IMR-90 (cell line): ENCODE results near the gene ITGA6. TPM values are rescaled to one million over a fixed set of nuclear protein-coding genes. Genes with fewer than 3 reads are reported as not detected.

Source experiments
- ATAC-seq: fragments of 200-7000 bp; cut with Tn5 transposase; 2 replicates; pipeline ENCODE4 v1.9.1; 2020; ENCODE audit warnings: low read depth, mild to moderate bottlenecking, moderate library complexity
- BruUV-seq: library from RNA; stranded (reverse); fragments of 400-500 nt; replicated peaks from 2 replicates; lab custom pipeline; 2021; lab: Mats Ljungman, UMichigan
- CTCF ChIA-PET: fragments of 300-600 bp; formaldehyde crosslinking; extraction: SDS; loops from one replicate; lab custom pipeline; 2021; ENCODE audit warnings: antibody characterized with exemption; lab: Yijun Ruan, JAX
- POLR2A ChIA-PET: fragments of 300-600 bp; sonication (Branson Sonifier 250); formaldehyde crosslinking; loops from one replicate; lab custom pipeline; 2022; ENCODE audit warnings: antibody characterized with exemption; ENCODE audit not compliant: unreplicated experiment; lab: Charles Lee
- DNase-seq: peaks from one replicate; pipeline ENCODE4 v3.0.0; 2013
- H2AFZ ChIP-seq: replicated peaks from 2 replicates; pipeline ENCODE3; 2013; ENCODE audit warnings: low read length, mild to moderate bottlenecking; ENCODE audit not compliant: poor library complexity
- H2AK5ac ChIP-seq: 2 replicates; pipeline ENCODE4 v1.6.1; 2013; ENCODE audit warnings: low read depth, low read length, inconsistent platforms
- H2AK9ac ChIP-seq: replicated peaks from 2 replicates; pipeline ENCODE3; 2013; ENCODE audit warnings: mild to moderate bottlenecking, low read depth, low read length, moderate library complexity; ENCODE audit not compliant: poor library complexity
- H2BK120ac ChIP-seq: 2 replicates; pipeline ENCODE4 v1.6.1; 2013; ENCODE audit warnings: low read depth, low read length, inconsistent platforms
- H2BK15ac ChIP-seq: 3 replicates; pipeline ENCODE4 v1.6.1; 2013; ENCODE audit warnings: low read depth, low read length, inconsistent platforms
- H2BK20ac ChIP-seq: 2 replicates; pipeline ENCODE4 v1.6.1; 2013; ENCODE audit warnings: low read depth, mild to moderate bottlenecking, inconsistent platforms, low read length, moderate library complexity
- H2BK5ac ChIP-seq: 2 replicates; pipeline ENCODE4 v1.6.1; 2013; ENCODE audit warnings: mild to moderate bottlenecking, low read depth, low read length, inconsistent platforms; ENCODE audit not compliant: poor library complexity, severe bottlenecking
- H3K14ac ChIP-seq: replicated peaks from 2 replicates; pipeline ENCODE4 v1.6.1; 2013; ENCODE audit warnings: low read depth, low read length, inconsistent platforms
- H3K18ac ChIP-seq: 2 replicates; pipeline ENCODE4 v1.6.1; 2013; ENCODE audit warnings: low read depth, low read length, control low read depth
- H3K23ac ChIP-seq: 2 replicates; pipeline ENCODE4 v1.6.1; 2013; ENCODE audit warnings: low read depth, low read length, inconsistent platforms
- H3K27ac ChIP-seq: 2 replicates; pipeline ENCODE4 v1.5.1; 2013; ENCODE audit warnings: mild to moderate bottlenecking, control low read depth, low read length; ENCODE audit not compliant: insufficient read depth
- H3K27me3 ChIP-seq: 2 replicates; pipeline ENCODE4 v1.6.1; 2013; ENCODE audit warnings: low read length; ENCODE audit not compliant: control insufficient read depth, insufficient read depth
- H3K36me3 ChIP-seq: 2 replicates; pipeline ENCODE4 v1.6.1; 2013; ENCODE audit warnings: low read length, mixed read lengths; ENCODE audit not compliant: control insufficient read depth, insufficient read depth
- H3K4ac ChIP-seq: 2 replicates; pipeline ENCODE4 v1.6.1; 2013; ENCODE audit warnings: low read depth, low read length, inconsistent platforms
- H3K4me1 ChIP-seq: 2 replicates; pipeline ENCODE4 v1.6.1; 2013; ENCODE audit warnings: low read length, mixed read lengths; ENCODE audit not compliant: control insufficient read depth, insufficient read depth
- H3K4me2 ChIP-seq: 2 replicates; pipeline ENCODE4 v1.6.1; 2013; ENCODE audit warnings: low read depth, mild to moderate bottlenecking, control low read depth, low read length, moderate library complexity
- H3K4me3 ChIP-seq: 2 replicates; pipeline ENCODE4 v1.5.1; 2013; ENCODE audit warnings: low read depth, mild to moderate bottlenecking, control low read depth, low read length, moderate library complexity; ENCODE audit not compliant: insufficient read depth
- H3K56ac ChIP-seq: 2 replicates; pipeline ENCODE4 v1.6.1; 2013; ENCODE audit warnings: low read length, inconsistent platforms; ENCODE audit not compliant: insufficient read depth; ENCODE audit errors: extremely low read depth
- H3K79me1 ChIP-seq, 2 experiments: 2 replicates each; pipeline ENCODE4 v1.6.1; 2013; ENCODE audit warnings: low read length in 2 of 2, inconsistent platforms in 1 of 2, low read depth in 1 of 2
- H3K9ac ChIP-seq: 2 replicates; pipeline ENCODE4 v1.6.1; 2013; ENCODE audit warnings: low read depth, low read length, control low read depth
- H3K9me1 ChIP-seq: 2 replicates; pipeline ENCODE4 v1.6.1; 2013; ENCODE audit warnings: low read length, inconsistent platforms; ENCODE audit not compliant: insufficient read depth
- H3K9me3 ChIP-seq: 2 replicates; pipeline ENCODE4 v1.6.1; 2013; ENCODE audit warnings: low read length; ENCODE audit not compliant: control insufficient read depth, insufficient read depth
- H4K20me1 ChIP-seq: 2 replicates; pipeline ENCODE4 v1.6.1; 2013; ENCODE audit warnings: low read length, inconsistent platforms; ENCODE audit not compliant: insufficient read depth
- H4K5ac ChIP-seq: 2 replicates; pipeline ENCODE4 v1.6.1; 2013; ENCODE audit warnings: mild to moderate bottlenecking, low read depth, low read length, control low read depth
- H4K8ac ChIP-seq, 2 experiments: 2 replicates each; pipeline ENCODE4 v1.6.1; 2013; ENCODE audit warnings: low read depth in 2 of 2, low read length in 2 of 2, control low read depth in 1 of 2, inconsistent platforms in 1 of 2
- H4K91ac ChIP-seq: 2 replicates; pipeline ENCODE4 v1.6.1; 2013; ENCODE audit warnings: low read depth, low read length, inconsistent platforms; ENCODE audit not compliant: insufficient read depth
- CEBPB ChIP-seq: IDR thresholded peaks from 2 replicates; pipeline ENCODE4 v1.6.1; 2012; ENCODE audit warnings: low read depth, low read length, improper control_type of control experiment
- CHD1 ChIP-seq: IDR thresholded peaks from 2 replicates; pipeline ENCODE4 v1.6.1; 2012; ENCODE audit warnings: low read depth, low read length, improper control_type of control experiment
- FOS ChIP-seq: fragments of 150-350 bp; IDR thresholded peaks from 2 replicates; pipeline ENCODE4 v1.6.1; 2016; ENCODE audit warnings: low read depth, low read length
- MAFK ChIP-seq: IDR thresholded peaks from 2 replicates; pipeline ENCODE4 v1.6.1; 2012; ENCODE audit warnings: low read depth, low read length, improper control_type of control experiment
- MAZ ChIP-seq: IDR thresholded peaks from 2 replicates; pipeline ENCODE4 v1.6.1; 2012; ENCODE audit warnings: low read depth, mild to moderate bottlenecking, low read length, improper control_type of control experiment, moderate library complexity, borderline replicate concordance
- MXI1 ChIP-seq: IDR thresholded peaks from 2 replicates; pipeline ENCODE4 v1.6.1; 2012; ENCODE audit warnings: low read depth, mild to moderate bottlenecking, low read length, moderate library complexity, borderline replicate concordance
- POLR2A ChIP-seq: IDR thresholded peaks from 2 replicates; pipeline ENCODE4 v1.6.1; 2012; ENCODE audit warnings: mild to moderate bottlenecking, low read depth, low read length
- RAD21 ChIP-seq: IDR thresholded peaks from 2 replicates; pipeline ENCODE4 v1.6.1; 2012; ENCODE audit warnings: low read length, improper control_type of control experiment
- RCOR1 ChIP-seq: IDR thresholded peaks from 2 replicates; pipeline ENCODE4 v1.6.1; 2012; ENCODE audit warnings: mild to moderate bottlenecking, low read length, improper control_type of control experiment; ENCODE audit not compliant: insufficient replicate concordance
- RFX5 ChIP-seq: IDR thresholded peaks from 2 replicates; pipeline ENCODE4 v1.8.0; 2012; ENCODE audit warnings: low read depth, mild to moderate bottlenecking, low read length, moderate library complexity
- SMC3 ChIP-seq: fragments of 150-350 bp; IDR thresholded peaks from 2 replicates; pipeline ENCODE4 v1.6.1; 2016; ENCODE audit warnings: low read depth, mild to moderate bottlenecking, antibody characterized with exemption, low read length, moderate library complexity
- WGBS, 2 experiments: methylation state at CpG; one replicate each; pipeline versions ENCODE4 v1.1.5 to v1.1.7; 2013; ENCODE audit warnings: missing lambda C conversion rate in 2 of 2; ENCODE audit not compliant: insufficient read length in 1 of 2; ENCODE audit errors: extremely low coverage in 2 of 2; 5-methylcytosine and 5-hydroxymethylcytosine counted together
- dilution Hi-C: fragments of 300-500 bp; cut with HindIII; formaldehyde crosslinking; loops from one replicate; pipeline ENCODE4 v1.14.3; 2018; ENCODE audit warnings: low sequenced_read_pairs; ENCODE audit not compliant: unreplicated experiment
- in situ Hi-C: fragments of 300-500 bp; cut with MboI; formaldehyde crosslinking; loops from 3 replicates; pipeline ENCODE4 v1.14.3; 2019; ENCODE audit warnings: low sequenced_read_pairs, inconsistent platforms, mixed read lengths
- intact Hi-C: fragments of 100-400 bp; cut with micrococcal nuclease; formaldehyde crosslinking; loops from 2 replicates; pipeline ENCODE4 v1.10.0; 2022
- polyA plus RNA-seq, 3 experiments: library from polyadenylated mRNA; depleted of rRNA; stranded (reverse); fragments of >200 nt; gene quantifications; 2 replicates each; pipeline ENCODE4 v1.2.3, GENCODE V29; 2012; ENCODE audit warnings: low replicate concordance in 1 of 3
- total RNA-seq: library from RNA; depleted of rRNA; stranded (reverse); fragments of >200 nt; gene quantifications from 2 replicates; pipeline ENCODE4 v1.2.3, GENCODE V29; 2012
- TF ChIP-seq, protein P1 (sequence below): fragments of 150-350 bp; IDR thresholded peaks from 2 replicates; pipeline ENCODE4 v1.6.1; 2016; ENCODE audit warnings: low read depth, mild to moderate bottlenecking, low read length, moderate library complexity, borderline replicate concordance
- TF ChIP-seq, protein P2 (sequence below): fragments of 150-350 bp; IDR thresholded peaks from 2 replicates; pipeline ENCODE4 v1.6.1; 2017; ENCODE audit warnings: mild to moderate bottlenecking, antibody characterized with exemption, low read length, low read depth
- TF ChIP-seq, protein P3 (sequence below): conservative IDR thresholded peaks from 2 replicates; pipeline ENCODE4 v1.5.1; 2012; ENCODE audit warnings: mild to moderate bottlenecking, low read depth, low read length, improper control_type of control experiment

ITGA6 gene
- total and polyA plus RNA-seq, 2 of the 4 experiments (the other 2 are of a cell fraction), result 12.5 to 43.9 TPM

DNA sequence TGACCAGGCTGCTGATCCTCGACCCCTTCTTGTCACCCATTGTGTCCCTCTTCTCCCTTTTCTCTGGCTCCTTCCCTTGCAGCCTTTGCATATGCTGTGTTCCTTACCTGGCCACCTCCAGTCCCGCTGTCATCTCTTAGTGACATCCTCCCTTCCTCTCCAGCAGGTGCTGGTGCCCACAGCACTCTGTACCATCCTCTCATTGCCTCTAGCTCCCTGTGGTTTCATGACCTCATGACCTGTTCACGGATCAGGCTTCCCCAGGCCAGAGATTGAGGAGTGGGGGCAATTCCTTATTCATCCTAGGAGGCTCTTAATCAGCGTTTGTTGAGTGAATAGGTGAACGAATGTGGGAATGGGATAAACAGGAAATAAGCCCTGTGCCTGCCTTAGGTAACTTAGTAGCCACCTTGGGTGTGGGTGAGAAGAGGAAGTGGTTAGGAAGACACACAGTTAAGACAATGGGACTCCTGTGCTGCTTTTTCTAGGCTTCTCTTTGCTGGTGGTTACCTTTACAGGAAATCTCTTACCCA is 35.5 kb downstream of the ITGA6 start:
- H3K9me1 ChIP-seq, result peaks cover 5% of the 10 kb centered on the region; the same call in 1 of the 2 replicates
- H3K9ac ChIP-seq, result no peak overlapping the region
- ChIA-PET CTCF (interaction anchor here (1.3 to 3.3 kb wide), 7 partner anchors 21 to 291 kb away, joined by 4 to 22 read pairs (median 8); no protein-coding TSS in a partner anchor), POLR2A (no interaction called here)
- no peak overlapping the region for H4K91ac ChIP-seq
- peaks cover 6% of the 10 kb centered on the region for H3K4me1 ChIP-seq
- H3K27me3 ChIP-seq, result no peaks in the 10 kb centered on the region
- no peak overlapping the region for H3K27ac ChIP-seq
- intact Hi-C loops (loop anchor here (5.0 to 10.0 kb wide), 2 partner anchors 126 to 1488 kb away; no protein-coding TSS in a partner anchor), in situ Hi-C loops (loop anchor here (5.0 to 25.0 kb wide), 4 partner anchors 291 to 888 kb away; no protein-coding TSS in a partner anchor), dilution Hi-C loops (no loop called here)
- WGBS, 2 experiments, result 92% methylated on average over 4 of the region's 5 CpGs; no CpG with 5 or more reads in 1 of the 2 experiments
- no peak overlapping the region for H4K5ac ChIP-seq
- H3K56ac ChIP-seq, result no peak overlapping the region
- peaks cover 22 to 39% of the 10 kb centered on the region in 2 experiments; a peak in 3 of 4 replicates for H3K79me1 ChIP-seq
- H2BK15ac ChIP-seq, result peak overlapping the region; percentile 21; the same call in 1 of the 3 replicates
- H4K20me1 ChIP-seq, result no peaks in the 10 kb centered on the region
- H3K4ac ChIP-seq, result peak overlapping the region; percentile 30
- H2BK5ac ChIP-seq, result no peak overlapping the region
- H3K18ac ChIP-seq, result no peak overlapping the region
- H4K8ac ChIP-seq, result no peak overlapping the region
- H3K4me3 ChIP-seq, result no peak overlapping the region
- BruUV-seq, result no TSS peak
- no peak overlapping the region for H2BK120ac ChIP-seq
- ATAC-seq, result no peak
- no peak overlapping the region for H3K4me2 ChIP-seq
- H2AK9ac ChIP-seq, result no peak overlapping the region
- H3K36me3 ChIP-seq, result no peaks in the 10 kb centered on the region
- no peak for DNase-seq
- peak overlapping the region; percentile 13 for H2AFZ ChIP-seq
- H2AK5ac ChIP-seq, result peak overlapping the region; percentile 35
- H3K14ac ChIP-seq, result no peak overlapping the region
- no peak for TF ChIP-seq SMC3
- TF ChIP-seq CEBPB, result no peak
- no peak for TF ChIP-seq RAD21
- no peak for TF ChIP-seq RCOR1
- TF ChIP-seq MXI1, result no peak
- TF ChIP-seq FOS, result no peak
- TF ChIP-seq, protein P1, sequence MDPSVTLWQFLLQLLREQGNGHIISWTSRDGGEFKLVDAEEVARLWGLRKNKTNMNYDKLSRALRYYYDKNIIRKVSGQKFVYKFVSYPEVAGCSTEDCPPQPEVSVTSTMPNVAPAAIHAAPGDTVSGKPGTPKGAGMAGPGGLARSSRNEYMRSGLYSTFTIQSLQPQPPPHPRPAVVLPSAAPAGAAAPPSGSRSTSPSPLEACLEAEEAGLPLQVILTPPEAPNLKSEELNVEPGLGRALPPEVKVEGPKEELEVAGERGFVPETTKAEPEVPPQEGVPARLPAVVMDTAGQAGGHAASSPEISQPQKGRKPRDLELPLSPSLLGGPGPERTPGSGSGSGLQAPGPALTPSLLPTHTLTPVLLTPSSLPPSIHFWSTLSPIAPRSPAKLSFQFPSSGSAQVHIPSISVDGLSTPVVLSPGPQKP, result no peak
- TF ChIP-seq, protein P2, sequence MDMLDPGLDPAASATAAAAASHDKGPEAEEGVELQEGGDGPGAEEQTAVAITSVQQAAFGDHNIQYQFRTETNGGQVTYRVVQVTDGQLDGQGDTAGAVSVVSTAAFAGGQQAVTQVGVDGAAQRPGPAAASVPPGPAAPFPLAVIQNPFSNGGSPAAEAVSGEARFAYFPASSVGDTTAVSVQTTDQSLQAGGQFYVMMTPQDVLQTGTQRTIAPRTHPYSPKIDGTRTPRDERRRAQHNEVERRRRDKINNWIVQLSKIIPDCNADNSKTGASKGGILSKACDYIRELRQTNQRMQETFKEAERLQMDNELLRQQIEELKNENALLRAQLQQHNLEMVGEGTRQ, result no peak
- no peak for TF ChIP-seq RFX5
- TF ChIP-seq POLR2A, result no peak
- TF ChIP-seq, protein P3, sequence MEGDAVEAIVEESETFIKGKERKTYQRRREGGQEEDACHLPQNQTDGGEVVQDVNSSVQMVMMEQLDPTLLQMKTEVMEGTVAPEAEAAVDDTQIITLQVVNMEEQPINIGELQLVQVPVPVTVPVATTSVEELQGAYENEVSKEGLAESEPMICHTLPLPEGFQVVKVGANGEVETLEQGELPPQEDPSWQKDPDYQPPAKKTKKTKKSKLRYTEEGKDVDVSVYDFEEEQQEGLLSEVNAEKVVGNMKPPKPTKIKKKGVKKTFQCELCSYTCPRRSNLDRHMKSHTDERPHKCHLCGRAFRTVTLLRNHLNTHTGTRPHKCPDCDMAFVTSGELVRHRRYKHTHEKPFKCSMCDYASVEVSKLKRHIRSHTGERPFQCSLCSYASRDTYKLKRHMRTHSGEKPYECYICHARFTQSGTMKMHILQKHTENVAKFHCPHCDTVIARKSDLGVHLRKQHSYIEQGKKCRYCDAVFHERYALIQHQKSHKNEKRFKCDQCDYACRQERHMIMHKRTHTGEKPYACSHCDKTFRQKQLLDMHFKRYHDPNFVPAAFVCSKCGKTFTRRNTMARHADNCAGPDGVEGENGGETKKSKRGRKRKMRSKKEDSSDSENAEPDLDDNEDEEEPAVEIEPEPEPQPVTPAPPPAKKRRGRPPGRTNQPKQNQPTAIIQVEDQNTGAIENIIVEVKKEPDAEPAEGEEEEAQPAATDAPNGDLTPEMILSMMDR, result no peak
- TF ChIP-seq CHD1, result no peak
- TF ChIP-seq MAZ, result no peak
- no peak for TF ChIP-seq MAFK
- H2BK20ac ChIP-seq, result no peak overlapping the region
- H3K9me3 ChIP-seq, result no peaks in the 10 kb centered on the region
- no peak overlapping the region; the same call in 1 of the 2 replicates for H3K23ac ChIP-seq
